ENCODE measurements around the gene RAD50. TPM values are rescaled to one million over a fixed set of nuclear protein-coding genes. Genes with fewer than 3 reads are reported as not detected.

RAD50 gene
- total and polyA plus RNA-seq, 10 of the 15 experiments (the other 5 are each of a cell fraction or from before 2014, with no cell fraction given): 12.8 to 68.6 (median 47.0) TPM

- Histone ChIP-seq H2AFZ (ENCODE audit: control insufficient read depth, low read depth, low read length) (no peak overlapping the region), H3K9me3 (replicated peaks; ENCODE audit: control insufficient read depth, insufficient read depth, low read length) (no peaks in the 10 kb centered on the region), H4K20me1 (ENCODE audit: control insufficient read depth, insufficient read depth) (no peaks in the 10 kb centered on the region), H3K79me2 (ENCODE audit: control insufficient read depth, insufficient read depth, low read length) (no peaks in the 10 kb centered on the region), H3K36me3 (ENCODE audit: control insufficient read depth in 2 of 2, insufficient read depth in 2 of 2, low read length in 1 of 2) (peaks cover 3 to 28% of the 10 kb centered on the region in 2 experiments), H3K4me3 (no peak overlapping the region), H3K4me2 (ENCODE audit: control insufficient read depth, insufficient read depth) (no peak overlapping the region), H3K27me3 (replicated peaks in 1 of 2; ENCODE audit: control insufficient read depth in 2 of 2, insufficient read depth in 2 of 2, low read length in 1 of 2) (no peaks in the 10 kb centered on the region), H3K9ac (ENCODE audit: control insufficient read depth, insufficient read depth, low read length) (no peak overlapping the region), H3K27ac (ENCODE audit: control insufficient read depth, insufficient read depth) (no peak overlapping the region), H3K4me1 (ENCODE audit: control insufficient read depth, insufficient read depth, low read length) (no peaks in the 10 kb centered on the region)
- POLR2A ChIA-PET: no interaction called here
- TF ChIP-seq, protein P1, sequence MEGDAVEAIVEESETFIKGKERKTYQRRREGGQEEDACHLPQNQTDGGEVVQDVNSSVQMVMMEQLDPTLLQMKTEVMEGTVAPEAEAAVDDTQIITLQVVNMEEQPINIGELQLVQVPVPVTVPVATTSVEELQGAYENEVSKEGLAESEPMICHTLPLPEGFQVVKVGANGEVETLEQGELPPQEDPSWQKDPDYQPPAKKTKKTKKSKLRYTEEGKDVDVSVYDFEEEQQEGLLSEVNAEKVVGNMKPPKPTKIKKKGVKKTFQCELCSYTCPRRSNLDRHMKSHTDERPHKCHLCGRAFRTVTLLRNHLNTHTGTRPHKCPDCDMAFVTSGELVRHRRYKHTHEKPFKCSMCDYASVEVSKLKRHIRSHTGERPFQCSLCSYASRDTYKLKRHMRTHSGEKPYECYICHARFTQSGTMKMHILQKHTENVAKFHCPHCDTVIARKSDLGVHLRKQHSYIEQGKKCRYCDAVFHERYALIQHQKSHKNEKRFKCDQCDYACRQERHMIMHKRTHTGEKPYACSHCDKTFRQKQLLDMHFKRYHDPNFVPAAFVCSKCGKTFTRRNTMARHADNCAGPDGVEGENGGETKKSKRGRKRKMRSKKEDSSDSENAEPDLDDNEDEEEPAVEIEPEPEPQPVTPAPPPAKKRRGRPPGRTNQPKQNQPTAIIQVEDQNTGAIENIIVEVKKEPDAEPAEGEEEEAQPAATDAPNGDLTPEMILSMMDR (IDR thresholded peaks at IDR 0.05 in 2 of 3, conservative IDR thresholded peaks at IDR 0.05 in 1 of 3; ENCODE audit: control insufficient read depth in 2 of 3, extremely low read depth in 1 of 3, insufficient read depth in 1 of 3, low read depth in 3 of 3, low read length in 3 of 3): peak in 2 of 3 experiments; percentile 31 to 59; a peak in 3 of 6 replicates
- TF ChIP-seq IRF4 (IDR thresholded peaks at IDR 0.05; ENCODE audit: low read depth, low read length) (no peak), CREB1 (IDR thresholded peaks at IDR 0.05; ENCODE audit: low read depth) (no peak), RAD21 (IDR thresholded peaks at IDR 0.05; ENCODE audit: insufficient read depth, low read depth, low read length) (peak; percentile 69), SMC3 (IDR thresholded peaks at IDR 0.05; ENCODE audit: borderline replicate concordance, low read length) (peak; percentile 54; the same call in 1 of the 2 replicates), STAT3 (IDR thresholded peaks at IDR 0.05; ENCODE audit: low read depth, low read length) (no peak), NFYB (IDR thresholded peaks at IDR 0.05; ENCODE audit: insufficient read depth, low read depth, low read length) (no peak), MEF2A (IDR thresholded peaks at IDR 0.05; ENCODE audit: insufficient read depth, low read depth, low read length) (0 out of 2 replicates have a peak, but pooled peaks have one; percentile 14)
- TF ChIP-seq, protein P2, sequence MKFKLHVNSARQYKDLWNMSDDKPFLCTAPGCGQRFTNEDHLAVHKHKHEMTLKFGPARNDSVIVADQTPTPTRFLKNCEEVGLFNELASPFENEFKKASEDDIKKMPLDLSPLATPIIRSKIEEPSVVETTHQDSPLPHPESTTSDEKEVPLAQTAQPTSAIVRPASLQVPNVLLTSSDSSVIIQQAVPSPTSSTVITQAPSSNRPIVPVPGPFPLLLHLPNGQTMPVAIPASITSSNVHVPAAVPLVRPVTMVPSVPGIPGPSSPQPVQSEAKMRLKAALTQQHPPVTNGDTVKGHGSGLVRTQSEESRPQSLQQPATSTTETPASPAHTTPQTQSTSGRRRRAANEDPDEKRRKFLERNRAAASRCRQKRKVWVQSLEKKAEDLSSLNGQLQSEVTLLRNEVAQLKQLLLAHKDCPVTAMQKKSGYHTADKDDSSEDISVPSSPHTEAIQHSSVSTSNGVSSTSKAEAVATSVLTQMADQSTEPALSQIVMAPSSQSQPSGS (IDR thresholded peaks at IDR 0.05; ENCODE audit: low read length): no peak
- in situ Hi-C loops (cut with MboI) (no loop called here), intact Hi-C loops (cut with micrococcal nuclease; ENCODE audit: unreplicated experiment) (loop anchor here (5.0 to 10.0 kb wide), 2 partner anchors 206 to 231 kb away; no protein-coding TSS in a partner anchor)
- ATAC-seq (peak; percentile 54; the same call in 2 of the 3 replicates), FAIRE-seq (no peak), DNase-seq (ENCODE audit: low read depth, low spot score) (no peak)
- CTCF ChIA-PET: interaction anchor here (0.6 to 2.0 kb wide), 19 partner anchors 9 to 292 kb away, joined by 3 to 15 read pairs (median 4); no protein-coding TSS in a partner anchor
- SMC1A ChIA-PET (ENCODE audit: uncharacterized antibody, unreplicated experiment): interaction anchor here (0.7 to 1.5 kb wide), 15 partner anchors 9 to 239 kb away, joined by 3 to 9 read pairs (median 3); no protein-coding TSS in a partner anchor
- RAD21 ChIA-PET (ENCODE audit: unreplicated experiment): interaction anchor here (0.6 to 1.8 kb wide), 9 partner anchors 63 to 292 kb away, joined by 3 to 17 read pairs (median 5); partner anchors contain the start of gene CCNI2
- WGBS (ENCODE audit: insufficient coverage, insufficient replicate concordance, low lambda C conversion rate, missing lambda C conversion rate): 83% methylated on average over 3 of the region's 3 CpGs
- no TSS peak for BruUV-seq (replicated peaks)
These were observed 34.4 kb downstream of the RAD50 start for GRCh38 chr5:132591145-132591544.

All from GM12878 (cell line).